GM19452 (cell line): ENCODE measurements around the gene ISY1.
A peak's percentile ranks its signal among the peaks of the same experiment; 100 is the strongest.
"Not testable (repeated sequence)": the region's sequence is repeated elsewhere in the genome, so short reads cannot be mapped to it uniquely, and the experiment has no call there.

Experiments
- ATAC-seq: cut with Tn5 transposase; IDR thresholded peaks from one replicate; pipeline ENCODE4 v1.9.1; 2021; ENCODE audit not compliant: unreplicated experiment

Gene ISY1

DNA sequence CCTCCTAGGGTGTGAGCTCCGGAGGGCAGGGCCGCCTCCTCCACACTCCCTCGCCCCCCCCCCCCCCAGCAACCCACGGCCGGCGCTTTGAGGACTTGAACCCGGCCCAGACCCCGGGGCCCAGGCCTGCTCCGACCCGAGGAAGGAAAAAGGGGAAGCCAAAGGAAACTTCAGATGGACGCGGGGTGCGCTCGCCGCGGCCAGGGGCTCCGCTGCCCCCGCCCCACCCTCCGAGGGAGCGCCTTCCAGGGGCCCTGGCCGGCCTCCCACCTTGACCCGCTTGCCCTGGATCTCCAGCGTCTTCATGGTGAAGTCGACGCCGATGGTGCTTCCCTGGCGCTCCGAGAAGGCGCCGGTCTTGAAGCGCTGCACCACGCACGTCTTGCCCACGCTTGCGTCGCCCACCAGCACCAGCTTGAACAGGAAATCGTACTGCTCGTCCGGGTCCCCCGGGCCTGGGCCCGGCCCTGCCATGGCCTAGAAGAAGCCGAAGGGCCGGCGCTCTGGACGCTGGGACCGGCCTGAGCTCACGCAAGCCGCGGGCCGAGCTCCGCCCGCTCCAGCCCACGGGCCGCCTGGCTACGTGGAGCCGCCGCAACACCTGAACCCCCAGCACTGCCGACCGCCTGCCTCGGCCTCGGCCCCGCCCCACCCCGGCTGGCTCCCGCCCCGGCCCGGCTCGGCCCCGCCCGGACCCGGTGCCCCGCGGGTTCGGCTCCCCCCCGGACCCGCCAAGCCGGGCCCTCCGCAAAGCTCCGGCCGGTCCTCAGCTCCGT lies 39.7 kb downstream of the ISY1 start:
- peak; percentile 28 for ATAC-seq

DNA sequence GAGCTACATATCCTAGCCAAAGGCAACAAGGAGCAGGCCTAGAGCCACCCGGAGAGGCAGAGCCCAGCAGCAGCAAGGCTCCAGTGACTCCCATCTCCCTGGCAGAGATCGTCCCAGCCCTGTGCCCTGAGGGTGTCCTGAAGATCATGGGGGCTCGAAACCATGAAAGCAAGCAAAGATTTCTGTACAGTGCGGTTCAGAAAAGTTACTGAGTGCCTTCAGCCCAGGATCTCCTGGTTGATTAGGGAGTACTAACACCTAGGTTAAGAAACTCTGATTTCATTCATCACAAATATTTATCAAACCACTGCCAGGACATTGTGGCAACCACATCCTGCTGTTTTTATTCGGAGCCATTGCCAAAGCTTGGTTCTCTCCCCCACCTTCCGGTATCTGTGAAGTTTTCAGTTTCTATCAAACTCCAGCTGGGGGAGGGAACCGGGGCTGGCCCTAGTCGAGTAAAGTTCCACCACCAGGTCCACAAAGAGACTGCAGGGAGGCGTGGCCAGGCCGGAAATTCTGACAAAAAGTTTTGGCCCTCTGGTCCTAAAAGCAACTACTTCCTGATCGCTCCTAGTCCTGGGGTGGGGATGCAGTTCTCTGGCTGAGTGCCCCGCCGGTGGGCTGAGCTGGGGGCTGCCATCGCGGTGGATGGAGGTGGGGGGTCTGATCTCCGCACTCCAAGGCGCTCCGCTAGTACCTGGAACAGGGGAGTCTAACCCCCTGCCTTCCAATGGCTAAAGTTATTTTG lies 40.4 kb downstream of the ISY1 start:
- ATAC-seq = peak; percentile 77

DNA sequence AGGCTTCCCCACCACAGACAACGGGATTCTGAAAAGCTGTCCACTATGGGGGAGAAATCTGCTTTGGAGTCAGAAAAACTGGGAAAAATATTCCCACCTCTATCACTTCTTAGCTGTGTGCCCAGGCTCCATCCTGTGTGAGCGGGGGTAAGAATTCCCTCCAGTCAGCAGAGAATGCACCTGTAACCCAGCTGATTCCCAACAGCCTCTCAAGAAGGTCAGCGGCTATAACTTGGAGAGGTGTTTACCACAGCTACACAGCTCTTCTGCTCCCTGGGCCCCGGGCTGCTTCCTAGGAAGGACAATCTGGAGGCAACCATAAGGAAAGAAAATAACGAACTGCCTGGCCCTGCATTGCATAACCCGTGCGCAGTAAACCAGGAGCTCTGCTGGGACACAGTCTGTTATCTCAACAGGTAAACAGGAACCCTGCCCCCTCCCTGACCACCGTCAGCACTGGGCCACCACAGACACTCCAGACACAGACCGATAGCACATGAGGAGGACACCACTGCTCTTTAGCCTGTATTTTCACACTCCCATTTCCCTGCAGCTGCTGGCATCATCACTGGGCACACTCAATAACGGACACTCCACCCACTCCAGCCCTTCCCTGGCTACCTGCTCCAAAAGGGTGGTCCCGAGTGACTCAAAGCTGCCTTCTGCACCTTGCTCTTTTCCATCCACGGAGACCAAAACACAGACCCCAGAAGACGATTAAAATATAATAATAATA lies 41.3 kb downstream of the ISY1 start:
- no peak for ATAC-seq

DNA sequence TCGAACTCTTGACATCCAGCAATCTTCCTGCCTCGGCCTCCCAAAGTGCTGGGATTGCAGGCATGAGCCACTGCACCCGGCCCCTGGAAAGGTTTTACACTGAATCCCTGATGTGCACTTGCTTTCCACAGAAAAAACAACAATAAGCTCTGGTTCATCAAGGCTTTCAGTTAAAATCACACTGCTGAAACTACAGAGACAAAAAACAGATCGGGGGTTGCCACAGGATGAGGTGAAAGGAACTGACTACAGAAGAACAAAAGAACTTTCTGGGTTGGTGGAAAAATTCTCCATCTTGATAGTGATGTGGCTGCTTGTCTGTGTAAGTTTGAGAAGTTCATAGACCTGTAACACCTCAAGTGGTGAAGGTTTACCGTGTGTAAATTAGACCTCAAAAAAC lies 42.1 kb downstream of the ISY1 start:
- ATAC-seq = no peak

DNA sequence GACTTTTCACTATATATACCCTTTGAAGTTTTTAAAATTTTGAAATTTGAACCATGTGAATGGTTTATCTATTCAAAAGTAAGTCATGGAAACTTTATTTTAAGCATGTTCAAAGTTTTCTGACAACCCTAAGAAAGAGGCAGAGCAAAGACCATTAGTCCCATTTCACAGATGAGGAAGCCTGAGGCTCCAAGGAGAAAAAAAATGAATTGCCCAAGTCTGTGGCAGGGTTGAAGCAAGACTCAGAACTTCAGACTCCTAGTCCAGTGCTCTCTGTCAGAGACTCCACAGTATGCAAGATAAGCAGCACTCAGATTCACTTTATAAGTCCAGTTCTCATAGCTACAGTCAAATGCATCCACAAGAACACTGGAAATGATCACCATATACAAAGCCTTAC lies 43.7 kb downstream of the ISY1 start:
- no peak for ATAC-seq

DNA sequence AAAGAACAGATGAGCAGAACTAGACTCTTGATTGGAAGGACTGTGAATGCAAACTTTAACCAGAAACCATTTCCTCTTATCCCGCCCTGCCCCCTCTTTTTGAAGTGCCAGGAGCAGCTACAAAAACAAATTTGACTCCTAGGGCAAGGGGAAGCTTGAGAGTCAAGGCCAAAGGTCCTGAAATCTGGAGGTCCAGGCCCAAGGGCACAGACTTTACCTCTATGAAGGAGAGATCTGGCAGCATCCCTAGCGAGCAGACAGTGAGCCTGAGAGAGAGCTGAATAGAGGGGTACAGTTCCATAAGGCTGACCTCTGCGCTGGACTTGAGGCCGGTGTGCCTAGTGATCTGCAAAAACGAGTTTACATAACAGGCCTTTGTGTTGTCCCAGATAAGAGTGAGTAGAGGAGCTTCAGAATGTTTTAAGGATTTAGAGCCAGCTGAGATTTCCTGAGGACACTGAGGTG lies 44.3 kb downstream of the ISY1 start:
- no peak for ATAC-seq

DNA sequence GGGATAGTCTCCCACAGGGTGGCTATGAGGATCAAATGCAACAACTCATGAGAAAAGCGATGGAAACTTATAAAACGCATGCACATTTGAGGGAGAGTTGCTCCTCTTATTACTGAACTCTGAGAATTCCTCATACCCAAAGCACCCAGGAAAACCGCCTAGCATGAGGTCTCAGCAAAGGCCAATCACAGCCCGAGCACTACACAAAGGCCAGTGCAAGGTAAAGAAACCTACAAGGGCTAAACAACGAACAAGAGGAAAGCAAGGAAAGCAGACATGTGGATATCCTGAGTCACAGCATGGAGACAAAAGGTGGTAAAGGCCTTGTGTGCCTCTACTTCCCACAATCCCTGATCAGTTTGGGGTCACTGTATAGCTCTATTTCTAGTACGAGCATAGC lies 46.4 kb downstream of the ISY1 start:
- no peak for ATAC-seq

DNA sequence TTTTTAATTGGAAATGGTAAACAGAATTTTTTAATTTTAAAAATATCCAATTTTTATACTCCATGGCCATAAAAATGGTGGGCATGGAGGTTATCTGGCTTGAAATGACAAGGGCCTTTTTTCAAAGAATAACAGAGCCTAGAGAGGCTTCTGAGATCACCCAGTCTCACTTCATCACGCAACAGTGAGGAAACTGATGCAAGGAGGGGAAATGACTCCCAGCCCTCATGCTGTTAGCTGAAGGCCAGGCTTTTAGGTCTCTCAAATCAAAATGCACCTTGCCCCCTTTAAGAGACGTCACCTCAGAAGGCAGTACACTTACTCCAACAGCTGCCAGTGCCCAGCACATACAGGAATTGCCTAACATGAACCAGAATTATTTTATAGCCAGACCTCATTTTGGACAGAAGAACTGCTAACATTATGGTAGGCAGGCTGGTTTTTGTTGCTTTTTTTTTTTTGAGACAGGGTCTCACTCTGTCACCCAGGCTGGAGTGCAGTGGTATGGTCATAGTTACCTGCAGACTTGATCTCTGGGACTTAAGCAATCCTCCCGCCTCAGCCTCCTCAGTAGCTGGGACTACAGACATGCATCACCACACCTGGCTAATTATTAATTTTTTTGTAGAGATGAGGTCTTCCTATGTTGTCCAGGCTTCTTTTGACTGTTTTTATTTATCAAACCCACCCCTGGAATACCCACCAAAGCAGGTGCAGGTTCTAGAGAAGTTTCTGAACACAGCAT lies 48.4 kb downstream of the ISY1 start:
- ATAC-seq = no peak

DNA sequence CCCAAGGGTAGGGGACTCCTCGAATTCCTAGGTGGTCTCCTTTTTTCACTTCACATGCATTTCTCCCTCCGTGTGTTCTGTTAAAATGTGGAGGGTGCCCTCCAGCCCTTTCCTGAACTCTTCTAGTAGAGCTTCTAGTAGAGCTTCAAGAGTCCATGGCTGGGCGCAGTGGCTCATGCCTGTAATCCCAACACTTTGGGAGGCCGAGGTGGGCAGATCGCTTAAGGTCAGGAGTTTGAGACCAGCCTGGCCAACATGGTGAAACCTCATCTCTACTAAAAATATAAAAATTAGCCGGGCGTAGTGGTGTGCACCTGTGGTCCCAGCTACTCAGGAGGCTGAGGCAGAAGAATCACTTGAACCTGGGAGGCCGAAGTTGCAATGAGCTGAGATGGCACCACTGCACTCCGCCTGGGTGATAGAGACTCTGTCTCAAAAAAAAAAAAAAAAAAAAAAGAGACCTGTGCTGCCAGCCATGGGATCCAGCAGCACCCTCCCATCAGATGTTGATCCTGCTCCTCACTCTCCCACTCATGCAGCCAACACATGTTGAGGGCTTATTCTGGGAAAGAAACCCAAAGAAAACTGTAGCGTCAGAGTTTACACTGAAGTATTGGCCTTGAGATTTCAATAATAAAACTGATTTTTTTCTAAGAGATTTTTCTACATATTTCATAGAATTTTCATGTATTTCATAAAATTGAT lies 49.6 kb downstream of the ISY1 start:
- ATAC-seq = not testable (repeated sequence)

DNA sequence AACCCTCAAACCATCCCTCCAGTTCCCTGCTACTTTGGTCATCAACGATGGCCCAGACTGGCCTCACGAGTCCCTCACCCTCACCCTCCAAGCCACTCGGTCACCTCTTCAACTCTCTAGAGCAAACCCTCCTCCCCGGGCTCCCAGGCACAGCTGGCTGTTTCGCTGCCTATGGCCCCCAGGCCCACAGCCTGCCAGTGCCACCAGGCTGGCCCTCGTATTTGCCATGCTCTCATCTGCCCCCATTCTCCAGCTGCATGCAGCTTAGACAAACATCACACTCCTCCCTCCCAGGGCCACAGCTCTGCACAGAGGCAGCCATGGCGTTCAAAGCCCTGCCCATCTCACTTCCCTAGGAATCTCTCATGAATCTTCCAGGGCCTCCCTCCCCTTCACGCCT lies 53.1 kb downstream of the ISY1 start:
- no peak for ATAC-seq

DNA sequence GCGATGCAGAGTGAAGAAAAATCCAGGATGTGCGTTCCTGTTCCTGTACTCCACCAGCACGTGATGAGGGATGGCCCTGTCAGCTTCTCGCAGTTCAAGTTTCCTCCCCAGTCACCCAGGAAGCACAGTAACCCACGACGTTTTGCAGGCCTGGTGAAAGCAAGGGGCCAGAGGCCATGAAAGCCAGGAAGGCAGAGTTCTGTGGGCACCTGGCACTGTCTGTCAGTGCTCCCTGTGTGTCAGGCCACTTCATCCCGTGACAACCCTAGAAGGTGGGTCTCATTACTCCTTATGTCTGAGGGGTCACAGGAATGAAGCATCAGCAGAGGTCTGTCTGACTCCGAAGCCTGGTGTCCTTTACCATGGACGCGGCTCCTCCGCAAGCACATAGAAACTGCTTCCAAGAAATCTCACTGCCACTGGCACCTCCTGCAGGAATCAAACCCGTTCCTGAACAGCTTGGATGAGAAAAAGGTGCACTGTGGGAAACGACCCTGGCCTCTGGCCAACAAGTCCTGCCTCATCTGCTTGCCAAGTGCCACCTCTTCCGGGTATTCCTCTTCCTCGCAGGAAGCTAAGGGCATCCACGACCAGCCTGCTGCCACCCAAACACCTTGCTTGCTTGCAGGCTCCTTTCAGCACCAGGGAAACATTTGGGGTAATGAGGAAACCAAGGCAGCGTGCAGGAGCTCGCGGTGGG lies 53.8 kb downstream of the ISY1 start:
- ATAC-seq = no peak

DNA sequence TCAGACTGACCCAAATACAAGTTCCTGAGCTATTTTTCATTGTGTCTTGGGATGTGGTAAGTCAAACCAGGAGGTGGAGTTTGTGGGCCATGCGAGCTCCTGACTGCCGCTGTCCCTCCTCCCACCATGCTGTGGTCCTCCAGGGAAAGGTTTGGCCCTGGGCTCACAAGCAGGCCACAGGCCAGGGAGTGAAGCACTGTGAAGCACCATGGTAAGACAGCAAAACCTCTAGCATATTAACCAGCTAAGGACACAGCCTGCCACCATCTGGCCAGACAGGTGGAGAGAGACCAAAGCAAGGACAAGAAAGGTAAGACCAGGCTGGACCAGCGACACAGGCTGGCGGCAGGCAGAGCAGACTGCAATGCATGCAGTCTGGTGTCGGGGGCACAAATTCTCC lies 54.5 kb downstream of the ISY1 start:
- ATAC-seq = no peak

DNA sequence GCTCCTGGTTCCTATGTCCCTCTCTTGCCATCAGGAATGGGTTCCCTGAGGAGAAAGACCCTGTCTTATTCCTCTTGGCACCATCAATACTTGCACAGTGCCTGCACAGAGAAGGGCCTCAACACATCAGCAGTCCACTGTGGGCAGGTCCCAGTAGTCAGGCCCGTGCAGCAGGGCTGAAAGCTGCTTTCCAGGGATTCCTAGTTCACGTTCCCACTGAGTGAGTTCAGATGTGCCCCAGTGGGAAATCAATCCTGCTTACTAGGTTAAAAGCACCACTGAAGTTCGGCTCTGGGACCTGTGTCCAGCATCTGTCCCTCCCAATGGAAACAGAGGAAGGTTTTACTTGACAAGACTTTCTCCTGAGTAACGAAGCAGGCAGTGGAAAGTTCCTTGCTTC lies 55.0 kb downstream of the ISY1 start:
- no peak for ATAC-seq

DNA sequence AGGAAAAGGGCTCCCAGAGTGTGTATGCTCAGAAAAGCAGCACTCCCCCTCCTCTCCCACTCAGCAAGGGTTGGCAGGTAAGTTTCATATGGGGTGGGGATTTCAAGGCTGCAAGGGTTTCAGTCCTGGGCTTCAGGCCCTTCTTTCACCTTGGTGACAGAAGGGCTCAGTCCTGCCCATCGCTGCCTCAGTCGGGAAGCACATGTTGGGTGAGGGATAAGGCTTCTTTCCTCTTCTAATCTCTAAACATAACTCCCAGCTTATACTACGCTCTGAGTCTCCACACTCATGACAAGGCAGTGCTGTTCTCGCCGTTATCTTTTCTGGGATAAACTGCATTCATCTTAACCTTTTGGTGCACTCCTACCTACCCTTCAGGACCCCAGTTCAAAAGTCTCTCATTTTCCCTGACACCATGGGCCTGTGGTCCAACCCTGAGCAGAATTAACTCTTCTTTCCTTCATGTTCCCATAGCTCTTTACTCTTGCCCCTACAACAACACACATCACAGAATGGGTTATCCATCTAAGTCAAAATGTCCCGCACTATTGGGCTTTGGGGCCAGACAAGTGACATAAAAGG lies 56.3 kb downstream of the ISY1 start:
- no peak for ATAC-seq

DNA sequence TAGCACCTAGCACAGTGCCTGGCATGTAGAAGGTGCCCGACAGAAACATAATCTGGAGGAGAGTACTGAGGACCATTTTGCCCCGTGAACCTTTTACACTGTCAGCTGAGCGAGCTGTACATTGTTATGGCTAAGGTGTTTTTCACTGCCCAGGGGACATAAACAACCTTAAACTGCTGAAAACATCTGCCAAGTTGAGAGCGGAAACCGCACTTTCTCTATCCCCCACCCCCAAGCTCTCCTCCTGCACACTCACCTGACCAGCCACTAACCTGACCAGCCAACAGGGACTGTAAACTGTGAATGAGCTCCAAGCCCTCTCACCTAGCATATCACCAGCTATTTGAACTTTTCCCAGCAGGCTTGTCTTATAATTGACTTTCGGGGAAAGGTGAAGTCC lies 56.8 kb downstream of the ISY1 start:
- ATAC-seq = no peak

DNA sequence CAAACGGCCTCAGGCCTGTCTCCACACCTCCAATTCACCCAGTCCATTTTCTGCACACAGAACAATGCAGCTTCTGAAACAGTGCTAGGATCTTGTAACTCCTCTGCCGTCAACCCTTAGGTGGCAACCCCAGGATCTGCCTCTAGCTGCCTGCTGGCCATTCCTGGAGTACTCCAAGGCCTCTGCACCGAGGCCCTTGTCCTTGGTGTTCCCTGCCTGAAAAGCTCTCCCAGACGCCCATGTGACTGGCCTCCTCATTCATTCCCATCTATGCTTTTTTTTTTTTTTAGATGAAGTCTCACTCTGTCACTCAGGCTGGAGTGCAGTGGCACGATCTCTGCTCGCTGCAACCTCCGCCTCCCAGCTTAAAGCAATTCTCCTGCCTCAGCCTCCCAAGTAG lies 57.6 kb downstream of the ISY1 start:
- no peak for ATAC-seq

DNA sequence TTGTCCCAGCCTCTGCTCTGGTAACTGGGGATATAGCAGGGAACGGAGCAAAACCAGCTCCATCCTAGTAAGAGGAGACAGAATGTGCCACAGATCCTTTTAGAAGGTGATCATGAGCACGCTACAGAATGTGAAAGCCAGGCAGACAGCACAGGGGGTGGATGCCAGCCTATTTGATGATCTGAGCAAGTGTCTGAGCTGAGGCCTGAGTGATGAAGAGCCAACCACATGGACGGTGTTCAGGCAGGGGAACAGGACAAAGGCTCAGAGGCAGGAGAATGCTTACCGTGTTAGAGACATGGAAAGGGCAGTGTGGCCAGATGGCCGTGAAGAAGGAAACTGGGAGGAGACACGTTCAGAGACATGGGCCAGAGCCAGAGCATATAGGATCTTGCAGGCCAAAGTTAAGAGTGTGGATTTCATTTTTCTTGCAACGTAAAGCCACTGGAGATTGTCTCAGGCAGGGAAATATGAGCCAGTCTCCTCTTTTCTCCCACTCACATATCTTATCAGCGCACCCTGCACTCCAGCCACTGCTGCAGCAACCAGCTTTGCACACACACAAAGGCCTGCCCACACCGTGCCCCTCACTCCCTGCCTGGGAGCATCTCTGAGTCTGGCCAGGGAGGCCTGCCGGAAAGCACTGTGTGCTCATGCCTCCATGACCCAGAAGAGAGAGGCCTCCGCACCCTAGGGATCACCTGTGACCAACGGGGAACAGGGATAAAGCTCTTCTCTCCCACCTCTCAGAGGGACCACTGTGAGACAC lies 59.3 kb downstream of the ISY1 start:
- ATAC-seq = no peak

DNA sequence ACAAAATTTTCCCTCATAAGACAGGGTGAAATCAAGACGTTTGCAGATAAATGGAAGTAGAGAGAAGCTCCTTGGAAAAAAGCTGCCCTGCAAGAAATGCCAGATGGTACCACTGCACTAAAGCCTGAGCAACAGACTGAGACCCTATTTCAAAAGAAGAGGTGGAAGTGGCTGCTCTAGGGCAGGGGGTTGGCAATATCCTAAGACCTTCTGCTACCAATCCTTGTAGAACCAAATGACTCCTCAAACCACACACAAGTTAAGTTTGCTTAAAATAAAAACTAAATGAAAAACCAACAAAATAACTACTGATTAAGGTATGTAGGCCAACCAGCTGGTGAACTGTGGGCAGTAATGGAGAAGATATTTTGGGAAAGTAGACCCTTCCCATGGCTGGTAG lies 60.6 kb downstream of the ISY1 start:
- no peak for ATAC-seq

DNA sequence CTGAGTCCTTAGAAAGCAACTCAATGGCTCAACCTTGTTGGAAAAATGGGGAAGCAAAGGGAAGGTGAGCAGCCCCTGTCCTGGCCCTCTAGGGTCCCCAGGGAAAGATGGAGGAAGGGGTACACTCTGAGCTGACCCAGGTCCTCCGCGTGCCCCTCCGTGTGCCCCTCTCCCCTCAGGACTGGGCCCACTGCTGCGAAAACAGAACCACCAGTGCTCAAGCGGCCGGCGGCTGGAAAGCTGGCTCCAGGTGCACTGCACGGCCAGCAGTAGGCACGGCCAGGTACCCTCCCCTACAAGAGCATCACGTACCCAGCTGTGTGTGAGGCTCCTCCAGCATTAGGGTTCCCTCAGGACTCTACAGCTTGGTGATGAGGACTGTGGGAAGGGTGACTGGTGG lies 65.6 kb downstream of the ISY1 start:
- ATAC-seq = no peak
